Measurements from ENCODE around the gene RNF125. TPM values are rescaled to one million over a fixed set of nuclear protein-coding genes. Genes with fewer than 3 reads are reported as not detected.

RNF125 gene
- total and polyA plus RNA-seq, 9 of the 15 experiments (the other 6 are each of a cell fraction or from before 2014, with no cell fraction given) = 0.01 to 0.29 (median 0.07) TPM; not detected in 1

DNA sequence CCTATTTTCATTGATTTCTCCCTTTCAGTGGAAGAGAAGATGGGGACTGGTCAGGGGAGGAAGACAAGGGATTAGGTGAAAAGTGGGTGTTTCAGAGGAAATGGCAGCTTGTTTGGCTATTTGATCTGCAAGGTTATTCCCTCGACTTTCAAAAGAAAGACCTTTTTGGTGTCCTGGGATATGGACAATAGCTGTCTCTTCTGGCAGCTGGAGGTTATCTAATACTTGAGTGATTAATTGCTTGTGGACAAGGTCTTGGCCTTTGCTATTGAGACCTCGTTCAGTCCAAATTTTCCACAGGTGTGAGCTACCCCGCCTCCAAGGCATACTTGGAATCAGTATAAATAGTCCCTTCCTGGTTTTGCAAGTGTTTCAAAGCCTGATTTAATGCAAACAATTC is 42.4 kb upstream of the RNF125 start:
- 0% methylated on average over 3 of the region's 3 CpGs for WGBS (ENCODE audit: insufficient coverage, low coverage, missing lambda C conversion rate)
- TF ChIP-seq MEIS2 (IDR thresholded peaks at IDR 0.05; ENCODE audit: partially characterized antibody) = peak; percentile 17
- no peak for TF ChIP-seq CHD1 (IDR thresholded peaks at IDR 0.05; ENCODE audit: low read length)
- no peak for TF ChIP-seq SP2 (IDR thresholded peaks at IDR 0.05; ENCODE audit: extremely low read depth, low read depth, low read length, poor library complexity, severe bottlenecking)
- no peak overlapping the region for H3K27ac ChIP-seq (ENCODE audit: extremely low read depth, low read depth, low read length)
- ChIA-PET POLR2A (no interaction called here), CTCF (ENCODE audit: low intra/inter-chr PET ratio) (interaction anchor here (1.0 kb wide), 1 partner anchor 235 kb away, joined by 3 read pairs; no protein-coding TSS in a partner anchor)
- BruUV-seq (replicated peaks) = no TSS peak
- H3K9ac ChIP-seq (ENCODE audit: insufficient read depth in 1 of 2, low read depth in 2 of 2, low read length in 2 of 2) = no peak overlapping the region
- in situ Hi-C loops (cut with MboI) = no loop called here
- H3K79me2 ChIP-seq (ENCODE audit: control insufficient read depth, insufficient read depth, low read length) = no peaks in the 10 kb centered on the region
- DNase-seq (ENCODE audit: extremely low read depth in 1 of 4, low spot score in 3 of 4) (no peak), ATAC-seq (no peak), FAIRE-seq (no peak)
- 0 out of 2 replicates have a peak, but pooled peaks cover 9% of the 10 kb centered on the region for H3K9me3 ChIP-seq (replicated peaks; ENCODE audit: control insufficient read depth, insufficient read depth, low read depth, low read length)
- no peak overlapping the region for H2AFZ ChIP-seq (ENCODE audit: low read depth, low read length)
- no peaks in the 10 kb centered on the region for H4K20me1 ChIP-seq (replicated peaks; ENCODE audit: control insufficient read depth, insufficient read depth, low read length)
- H3K4me2 ChIP-seq (ENCODE audit: insufficient read depth, low read length) = no peak overlapping the region
- H3K4me3 ChIP-seq = no peak overlapping the region
- intact Hi-C loops (cut with micrococcal nuclease) = loop anchor here (5.0 to 10.0 kb wide), 4 partner anchors 61 to 554 kb away; no protein-coding TSS in a partner anchor
- H3K4me1 ChIP-seq (replicated peaks in 1 of 2; ENCODE audit: control insufficient read depth in 2 of 2, insufficient read depth in 2 of 2, low read length in 2 of 2) = no peaks in the 10 kb centered on the region
- H3K9me1 ChIP-seq (ENCODE audit: control insufficient read depth, insufficient read depth, low read length) = no peaks in the 10 kb centered on the region
- no peaks in the 10 kb centered on the region for H3K27me3 ChIP-seq (ENCODE audit: control insufficient read depth in 2 of 2, insufficient read depth in 2 of 2, low read length in 2 of 2)
- no peaks in the 10 kb centered on the region for H3K36me3 ChIP-seq (ENCODE audit: control insufficient read depth, insufficient read depth, low read length)

- in situ Hi-C loops (cut with MboI) (no loop called here), intact Hi-C loops (cut with micrococcal nuclease) (loop anchor here (1.0 to 10.0 kb wide), 6 partner anchors 63 to 555 kb away; no protein-coding TSS in a partner anchor)
- no peak overlapping the region for H3K4me3 ChIP-seq
- no peaks in the 10 kb centered on the region for H3K79me2 ChIP-seq (ENCODE audit: control insufficient read depth, insufficient read depth, low read length)
- DNase-seq (ENCODE audit: extremely low read depth in 1 of 4, low spot score in 3 of 4) = peak; percentile 60 to 76 (median 61)
- peaks cover 0 to 4% of the 10 kb centered on the region in 2 experiments; a peak in 1 of 5 replicates for H3K27me3 ChIP-seq (ENCODE audit: control insufficient read depth in 2 of 2, insufficient read depth in 2 of 2, low read length in 2 of 2)
- 0 out of 2 replicates have a peak, but pooled peaks cover 9% of the 10 kb centered on the region for H3K9me3 ChIP-seq (replicated peaks; ENCODE audit: control insufficient read depth, insufficient read depth, low read depth, low read length)
- FAIRE-seq = peak; percentile 88
- H3K4me2 ChIP-seq (ENCODE audit: insufficient read depth, low read length) = no peak overlapping the region
- POLR2A ChIA-PET = interaction anchor here (1.1 kb wide), 1 partner anchor 426 kb away, joined by 5 read pairs; no protein-coding TSS in a partner anchor
- H3K9me1 ChIP-seq (ENCODE audit: control insufficient read depth, insufficient read depth, low read length) = no peaks in the 10 kb centered on the region
- H3K36me3 ChIP-seq (ENCODE audit: control insufficient read depth, insufficient read depth, low read length) = no peaks in the 10 kb centered on the region
- H3K27ac ChIP-seq (ENCODE audit: extremely low read depth, low read depth, low read length) = no peak overlapping the region
- BruUV-seq (replicated peaks) = no TSS peak
- H3K9ac ChIP-seq (ENCODE audit: insufficient read depth in 1 of 2, low read depth in 2 of 2, low read length in 2 of 2) = no peak overlapping the region
- no peak overlapping the region; the same call in 1 of the 2 replicates for H2AFZ ChIP-seq (ENCODE audit: low read depth, low read length)
- no peaks in the 10 kb centered on the region for H4K20me1 ChIP-seq (replicated peaks; ENCODE audit: control insufficient read depth, insufficient read depth, low read length)
- no peaks in the 10 kb centered on the region for H3K4me1 ChIP-seq (replicated peaks in 1 of 2; ENCODE audit: control insufficient read depth in 2 of 2, insufficient read depth in 2 of 2, low read length in 2 of 2)
- ATAC-seq = peak; percentile 95
- CTCF ChIA-PET (ENCODE audit: low intra/inter-chr PET ratio) = interaction anchor here (0.8 to 1.6 kb wide), 3 partner anchors 236 to 422 kb away, joined by 3 to 7 read pairs (median 3); no protein-coding TSS in a partner anchor
- WGBS (ENCODE audit: insufficient coverage, low coverage, missing lambda C conversion rate) = 20% methylated on average over 9 of the region's 9 CpGs
- TF ChIP-seq CTCFL (IDR thresholded peaks at IDR 0.05; ENCODE audit: borderline replicate concordance, insufficient read depth, low read depth, low read length, poor library complexity, severe bottlenecking) = peak; percentile 5
- no peak for TF ChIP-seq ZNF830 (CRISPR knock-in tag; IDR thresholded peaks at IDR 0.05)
- no peak for TF ChIP-seq ZNF3 (CRISPR knock-in tag; IDR thresholded peaks at IDR 0.05)
- no peak for TF ChIP-seq FOXP1 (CRISPR knock-in tag; IDR thresholded peaks at IDR 0.05)
- TF ChIP-seq DEAF1 (CRISPR knock-in tag; IDR thresholded peaks at IDR 0.05) = peak; percentile 73
- no peak for TF ChIP-seq HNRNPLL (IDR thresholded peaks at IDR 0.05; ENCODE audit: low read depth, low read length, poor library complexity, severe bottlenecking)
- no peak for TF ChIP-seq ZNF146 (CRISPR knock-in tag; IDR thresholded peaks at IDR 0.05; ENCODE audit: unreplicated experiment)
Measured at GRCh38 chr18:31977270-31977872, 41.3 kb upstream of the RNF125 start.
